HG02970 (cell line): ENCODE measurements around the gene POLD1.

Experiments
- ATAC-seq: cut with Tn5 transposase; IDR thresholded peaks from one replicate; pipeline ENCODE4 v1.9.1; 2021; ENCODE audit warnings: mild to moderate bottlenecking, moderate library complexity, moderate number of reproducible peaks; ENCODE audit not compliant: unreplicated experiment, low FRiP score

POLD1 gene

GRCh38 chr19:50416034-50416977 lies 32.2 kb downstream of the POLD1 start:
- no peak for ATAC-seq

GRCh38 chr19:50417111-50418081 lies 33.2 kb downstream of the POLD1 start:
- no peak for ATAC-seq

DNA sequence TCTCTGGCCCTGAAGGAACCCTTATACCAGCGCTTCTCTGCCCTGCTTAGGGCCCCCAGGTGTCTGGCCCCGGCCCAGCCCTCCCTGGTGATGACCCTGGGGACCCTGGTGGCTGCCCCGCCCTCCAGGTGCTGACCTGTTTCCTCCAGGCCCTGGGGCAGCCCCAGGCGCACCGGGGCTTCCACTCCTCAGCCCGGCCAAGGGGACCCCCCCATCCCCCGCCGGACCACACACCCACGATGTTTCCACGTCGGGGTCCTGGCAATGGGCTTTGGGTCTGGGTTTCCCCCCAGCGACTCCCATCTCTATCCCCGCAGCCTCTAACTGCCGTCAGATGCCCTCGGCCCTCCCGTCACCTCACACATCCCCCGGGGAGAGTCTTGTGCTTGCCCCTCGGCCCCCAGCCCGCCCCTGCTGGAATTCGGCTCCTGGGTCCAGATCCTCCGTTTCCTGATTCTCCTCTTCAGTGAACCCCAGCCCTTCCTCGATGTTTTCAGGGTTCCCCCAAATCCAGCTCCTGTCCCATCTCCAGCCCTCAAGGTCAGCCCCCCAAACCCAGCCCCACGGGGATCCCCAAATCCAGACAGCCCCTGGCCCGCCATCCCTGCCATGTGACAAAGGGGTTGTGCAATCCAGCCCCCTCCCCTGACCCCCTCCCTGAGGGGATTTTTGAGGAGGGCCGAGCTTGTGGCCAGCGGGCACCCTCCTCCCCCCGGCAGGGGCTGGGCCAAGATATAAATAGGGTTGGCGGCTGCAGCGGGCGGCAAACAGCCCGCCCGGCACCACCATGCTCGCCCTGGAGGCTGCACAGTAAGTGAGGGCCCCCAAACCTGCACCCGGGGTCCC lies 34.3 kb downstream of the POLD1 start, which contains the start of gene SPIB:
Gene SPIB (plus strand): TSS at position 763 of the 846 bp plus-strand sequence. CDS start 25 bp downstream, at position 788.
- no peak for ATAC-seq

DNA sequence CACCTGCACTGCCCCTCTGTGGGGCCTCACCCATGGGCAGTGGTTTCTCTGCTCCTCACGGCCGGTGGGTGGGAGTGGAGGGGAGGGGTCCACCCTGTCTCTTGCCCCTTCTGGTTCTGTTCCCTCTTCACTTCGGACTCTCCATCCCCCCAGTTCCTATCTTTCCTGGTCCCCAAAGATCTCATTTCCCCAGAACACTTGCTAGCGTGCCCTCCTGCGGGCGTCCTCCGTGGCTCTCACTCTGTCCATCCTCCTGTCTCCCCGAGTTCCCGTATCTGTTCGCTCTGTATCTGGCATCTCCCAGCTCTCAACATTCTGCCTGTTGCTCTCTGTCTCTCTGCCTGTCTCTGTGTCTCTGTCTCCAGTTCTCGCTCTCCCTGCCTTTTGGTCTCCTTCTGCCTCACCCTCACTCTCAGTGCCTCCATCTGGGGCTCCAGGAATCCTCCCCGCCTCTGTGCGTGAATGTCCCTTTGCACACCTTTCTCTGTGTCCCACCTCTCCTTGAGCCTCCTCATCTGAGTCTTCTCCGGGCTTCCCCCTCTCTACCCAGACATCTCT lies 35.0 kb downstream of the POLD1 start:
- ATAC-seq, result no peak

DNA sequence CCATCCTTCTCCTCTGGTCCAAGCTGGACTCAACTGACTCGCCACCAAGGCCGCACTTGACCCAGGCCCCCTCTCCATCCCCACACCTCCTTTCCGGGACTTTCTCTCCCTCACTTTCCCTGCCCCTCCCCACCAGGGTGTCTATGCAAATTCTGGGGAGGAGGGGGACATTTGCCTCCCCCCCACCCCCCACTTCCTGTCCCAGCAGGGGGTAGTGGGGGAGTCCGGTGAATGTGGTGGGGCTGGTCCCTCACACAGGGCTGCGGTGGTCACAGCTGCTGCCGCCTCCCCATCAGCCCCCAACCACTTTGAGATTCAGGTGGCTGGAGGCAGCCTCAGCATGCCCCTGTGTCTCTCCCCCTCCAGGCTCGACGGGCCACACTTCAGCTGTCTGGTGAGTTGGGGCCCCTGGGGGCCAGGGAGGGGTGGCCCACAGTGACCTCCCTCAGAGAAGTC lies 35.5 kb downstream of the POLD1 start:
- no peak for ATAC-seq

- no peak for ATAC-seq
Measured at GRCh38 chr19:50420127-50420526, 36.0 kb downstream of the POLD1 start.

- ATAC-seq, result no peak
Measured at GRCh38 chr19:50420808-50421207, 36.7 kb downstream of the POLD1 start.

- ATAC-seq, result no peak
Measured at GRCh38 chr19:50422397-50423278, 38.5 kb downstream of the POLD1 start.

GRCh38 chr19:50423279-50424113 lies 39.3 kb downstream of the POLD1 start:
- no peak for ATAC-seq

GRCh38 chr19:50425581-50425980 lies 41.4 kb downstream of the POLD1 start:
- no peak for ATAC-seq

DNA sequence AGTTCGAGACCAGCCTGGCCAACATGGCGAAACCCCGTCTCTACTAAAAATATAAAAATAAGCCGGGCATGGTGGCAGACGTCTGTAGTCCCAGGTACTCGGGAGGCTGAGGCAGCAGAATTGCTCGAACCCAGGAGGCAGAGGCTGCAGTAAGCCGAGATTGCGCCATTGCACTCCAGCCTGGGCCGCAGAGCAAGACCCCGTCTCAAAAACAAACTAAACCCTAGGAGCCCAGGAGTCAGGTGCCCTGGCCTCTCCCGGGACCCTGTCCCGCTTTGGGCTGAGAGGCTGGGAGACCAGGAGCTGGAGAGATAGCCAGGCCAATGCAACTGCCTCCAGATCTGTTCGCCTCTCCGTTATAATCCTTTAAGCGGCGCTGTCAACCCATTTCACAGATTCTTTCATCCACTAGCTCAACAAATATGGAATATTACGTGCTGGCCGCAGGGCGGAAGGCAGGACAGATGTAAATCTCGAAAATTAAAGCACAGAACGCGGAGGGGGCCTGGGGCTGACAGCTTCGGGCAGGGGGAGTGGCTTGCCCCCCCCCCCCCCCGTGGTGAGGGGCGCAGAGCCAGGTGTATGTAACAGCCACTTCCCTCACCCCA lies 43.3 kb downstream of the POLD1 start:
- ATAC-seq, result no peak

DNA sequence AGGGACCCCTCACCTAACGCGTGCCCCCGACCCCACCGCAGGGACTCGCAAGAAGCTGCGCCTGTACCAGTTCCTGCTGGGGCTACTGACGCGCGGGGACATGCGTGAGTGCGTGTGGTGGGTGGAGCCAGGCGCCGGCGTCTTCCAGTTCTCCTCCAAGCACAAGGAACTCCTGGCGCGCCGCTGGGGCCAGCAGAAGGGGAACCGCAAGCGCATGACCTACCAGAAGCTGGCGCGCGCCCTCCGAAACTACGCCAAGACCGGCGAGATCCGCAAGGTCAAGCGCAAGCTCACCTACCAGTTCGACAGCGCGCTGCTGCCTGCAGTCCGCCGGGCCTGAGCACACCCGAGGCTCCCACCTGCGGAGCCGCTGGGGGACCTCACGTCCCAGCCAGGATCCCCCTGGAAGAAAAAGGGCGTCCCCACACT lies 43.9 kb downstream of the POLD1 start:
- ATAC-seq, result no peak

- no peak for ATAC-seq
Measured at GRCh38 chr19:50428772-50429463, 44.8 kb downstream of the POLD1 start.

DNA sequence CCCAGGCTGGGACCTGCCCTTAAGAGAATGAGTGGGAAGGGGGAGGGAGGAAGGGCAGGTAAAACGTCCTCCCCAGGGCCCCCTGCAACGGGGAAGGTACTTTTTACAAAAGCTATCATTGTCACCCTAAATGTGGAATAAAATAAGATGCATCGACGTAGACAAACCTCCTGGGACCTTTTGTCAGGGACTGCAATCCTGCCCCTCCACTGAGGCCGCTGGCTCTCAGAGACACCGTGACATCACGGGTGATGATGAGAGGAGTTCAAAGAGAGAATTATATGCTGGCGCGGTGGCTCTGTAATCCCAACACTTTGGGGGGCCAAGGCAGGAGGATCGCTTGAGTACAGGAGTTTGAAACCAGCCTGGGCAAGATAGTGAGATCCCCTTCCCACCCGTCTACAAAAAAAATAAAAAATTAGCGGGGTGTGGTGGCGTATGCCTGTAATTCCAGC lies 46.8 kb downstream of the POLD1 start:
- ATAC-seq, result no peak

- ATAC-seq, result peak; percentile 75
Measured at GRCh38 chr19:50431343-50432220, 47.4 kb downstream of the POLD1 start.
